ENCODE results near the gene SPTB. TPM values are rescaled to one million over a fixed set of nuclear protein-coding genes. Genes with fewer than 3 reads are reported as not detected.

SPTB gene
- total and polyA plus RNA-seq, 9 of the 15 experiments (the other 6 are each of a cell fraction or from before 2014, with no cell fraction given), result 0.21 to 45.9 (median 11.7) TPM

- no peak for TF ChIP-seq CTCF (IDR thresholded peaks at IDR 0.05 in 2 of 3, conservative IDR thresholded peaks at IDR 0.05 in 1 of 3; ENCODE audit: insufficient read depth in 2 of 3, low read depth in 1 of 3, low read length in 3 of 3)
These were observed 145.8 kb downstream of the SPTB start (continued) for GRCh38 chr14:64733899-64734298.

- ATAC-seq (no peak), FAIRE-seq (no peak), DNase-seq (ENCODE audit: extremely low read depth in 1 of 4, low spot score in 3 of 4) (no peak)
- no peak overlapping the region for H3K9ac ChIP-seq (ENCODE audit: insufficient read depth in 1 of 2, low read depth in 2 of 2, low read length in 2 of 2)
- BruUV-seq (replicated peaks), result no TSS peak
- peaks cover 0 to 55% of the 10 kb centered on the region in 2 experiments; a peak in 3 of 5 replicates for H3K27me3 ChIP-seq (ENCODE audit: control insufficient read depth in 2 of 2, insufficient read depth in 2 of 2, low read length in 2 of 2)
- in situ Hi-C loops (cut with MboI), result no loop called here
- CTCF ChIA-PET (ENCODE audit: low intra/inter-chr PET ratio), result no interaction called here
- no peaks in the 10 kb centered on the region for H3K79me2 ChIP-seq (ENCODE audit: control insufficient read depth, insufficient read depth, low read length)
- no peak overlapping the region for H3K4me2 ChIP-seq (ENCODE audit: insufficient read depth, low read length)
- H3K4me3 ChIP-seq, result no peak overlapping the region
- no peaks in the 10 kb centered on the region for H3K9me3 ChIP-seq (replicated peaks; ENCODE audit: control insufficient read depth, insufficient read depth, low read depth, low read length)
- intact Hi-C loops (cut with micrococcal nuclease), result no loop called here
- H3K9me1 ChIP-seq (ENCODE audit: control insufficient read depth, insufficient read depth, low read length), result no peaks in the 10 kb centered on the region
- TF ChIP-seq ZBTB49 (CRISPR knock-in tag; IDR thresholded peaks at IDR 0.05; ENCODE audit: borderline replicate concordance) (no peak), ZNF121 (CRISPR knock-in tag; conservative IDR thresholded peaks at IDR 0.05) (no peak), FOXK2 (conservative IDR thresholded peaks at IDR 0.05 in 1 of 2, IDR thresholded peaks at IDR 0.05 in 1 of 2; ENCODE audit: low read depth in 2 of 2) (no peak), THAP7 (CRISPR knock-in tag; IDR thresholded peaks at IDR 0.05) (no peak)
- POLR2A ChIA-PET, result no interaction called here
- no peak overlapping the region for H3K27ac ChIP-seq (ENCODE audit: extremely low read depth, low read depth, low read length)
- peaks cover 0 to 4% of the 10 kb centered on the region in 2 experiments; a peak in 2 of 5 replicates for H3K4me1 ChIP-seq (replicated peaks in 1 of 2; ENCODE audit: control insufficient read depth in 2 of 2, insufficient read depth in 2 of 2, low read length in 2 of 2)
- H4K20me1 ChIP-seq (replicated peaks; ENCODE audit: control insufficient read depth, insufficient read depth, low read length), result no peaks in the 10 kb centered on the region
- no peaks in the 10 kb centered on the region for H3K36me3 ChIP-seq (ENCODE audit: control insufficient read depth, insufficient read depth, low read length)
- WGBS (ENCODE audit: insufficient coverage, low coverage, missing lambda C conversion rate), result 3% methylated on average over 9 of the region's 11 CpGs
- no peak overlapping the region for H2AFZ ChIP-seq (ENCODE audit: low read depth, low read length)
These were observed 146.4 kb downstream of the SPTB start for GRCh38 chr14:64733321-64733720.

Measured in K562 (cell line).